Stimulated activated CD4-positive, alpha-beta T cell treated with anti-CD3 and anti-CD28 coated beads, TNF-alpha, amount 100 ng/mL, for 1 hour (primary cell): ENCODE measurements around the gene ATPAF1.
"Not testable (repeated sequence)": the region's sequence is repeated elsewhere in the genome, so short reads cannot be mapped to it uniquely, and the experiment has no call there.

ENCODE experiments used
- DNase-seq, 3 donors: peaks; one replicate each; pipeline ENCODE4 v3.0.0-alpha.2; 2020; ENCODE audit warnings: low read depth in 3 of 3, low spot score in 1 of 3

ATPAF1 gene

DNA sequence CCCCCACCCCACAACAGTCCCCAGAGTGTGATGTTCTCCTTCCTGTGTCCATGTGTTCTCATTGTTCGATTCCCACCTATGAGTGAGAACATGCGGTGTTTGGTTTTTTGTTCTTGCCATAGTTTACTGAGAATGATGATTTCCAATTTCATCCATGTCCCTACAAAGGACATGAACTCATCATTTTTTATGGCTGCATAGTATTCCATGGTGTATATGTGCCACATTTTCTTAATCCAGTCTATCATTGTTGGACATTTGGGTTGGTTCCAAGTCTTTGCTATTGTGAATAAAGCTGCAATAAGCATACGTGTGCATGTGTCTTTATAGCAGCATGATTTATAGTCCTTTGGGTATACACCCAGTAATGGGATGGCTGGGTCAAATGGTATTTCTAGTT lies 17.0 kb downstream of the ATPAF1 start:
- DNase-seq = not testable (repeated sequence)

DNA sequence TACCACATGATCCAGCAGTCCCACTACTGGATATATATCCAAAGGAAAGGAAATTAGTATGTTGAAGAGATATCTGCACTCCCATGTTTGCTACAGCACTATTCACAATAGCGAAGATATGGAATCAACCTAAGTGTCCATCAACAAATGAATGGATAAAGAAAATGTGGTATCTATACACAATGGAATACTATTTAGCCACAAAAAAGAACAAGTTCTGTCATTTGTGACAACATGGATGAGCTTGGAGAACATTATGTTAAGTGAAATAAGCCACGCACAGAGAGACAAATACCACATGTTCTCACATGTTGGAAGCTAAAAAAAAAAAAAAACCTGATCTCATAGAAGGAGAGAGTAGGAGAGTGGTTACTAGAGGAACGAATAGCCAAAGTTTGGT lies 17.7 kb downstream of the ATPAF1 start:
- no peak for DNase-seq

DNA sequence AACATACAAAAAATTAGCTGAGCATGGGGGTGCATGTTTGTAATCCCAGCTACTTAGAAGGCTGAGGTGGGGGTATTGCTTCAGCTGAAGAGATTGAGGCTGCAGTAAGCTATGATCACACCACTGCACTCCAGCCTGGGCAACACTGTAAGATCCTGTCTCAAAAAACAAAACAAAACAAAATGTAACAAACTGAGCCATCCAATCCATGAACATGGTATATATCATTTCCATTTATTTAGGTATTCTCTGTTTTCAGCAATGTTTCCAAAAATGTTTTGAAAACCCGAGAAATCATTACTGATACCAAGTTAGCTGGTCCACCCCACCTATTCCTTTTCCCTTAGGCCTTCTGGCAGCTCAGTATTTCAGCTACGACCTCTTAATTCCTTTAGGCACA lies 18.4 kb downstream of the ATPAF1 start:
- no peak for DNase-seq

DNA sequence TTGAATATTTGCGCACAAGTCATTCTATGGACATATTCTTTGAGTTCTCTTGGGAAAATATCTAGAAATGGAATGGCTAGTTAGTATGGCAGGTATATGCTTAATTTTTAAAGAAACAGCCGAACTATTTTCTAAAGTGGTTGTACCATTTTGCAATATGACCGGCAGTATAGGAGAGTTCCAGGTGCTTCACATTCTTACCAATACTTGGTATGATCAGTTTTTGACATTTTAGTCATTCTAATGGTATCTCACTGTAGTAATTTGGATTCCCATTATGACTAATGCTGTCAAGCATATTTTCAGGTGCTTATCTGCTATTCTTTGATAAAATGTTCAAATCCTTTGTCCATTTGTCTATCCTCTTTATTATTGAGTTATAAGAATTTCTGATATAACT lies 20.6 kb downstream of the ATPAF1 start:
- no peak for DNase-seq

DNA sequence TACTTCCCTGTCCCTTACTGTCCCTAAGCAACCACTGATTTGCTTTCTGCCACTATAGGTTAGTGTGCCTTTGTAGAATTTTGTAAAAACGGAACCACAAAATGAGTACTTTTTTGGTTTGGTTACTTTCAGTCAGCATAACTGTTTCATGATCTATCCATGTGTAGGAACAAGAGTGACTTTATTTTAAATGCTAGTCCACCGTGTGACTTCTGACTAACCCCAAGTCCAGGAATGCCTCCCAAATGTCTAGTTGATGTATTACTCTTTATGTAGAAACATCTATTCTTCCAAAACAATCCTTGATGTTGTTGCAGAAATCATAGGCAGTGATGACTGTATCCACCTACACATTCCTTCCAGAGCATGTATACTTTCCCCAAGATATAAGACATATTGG lies 21.3 kb downstream of the ATPAF1 start:
- DNase-seq = no peak

DNA sequence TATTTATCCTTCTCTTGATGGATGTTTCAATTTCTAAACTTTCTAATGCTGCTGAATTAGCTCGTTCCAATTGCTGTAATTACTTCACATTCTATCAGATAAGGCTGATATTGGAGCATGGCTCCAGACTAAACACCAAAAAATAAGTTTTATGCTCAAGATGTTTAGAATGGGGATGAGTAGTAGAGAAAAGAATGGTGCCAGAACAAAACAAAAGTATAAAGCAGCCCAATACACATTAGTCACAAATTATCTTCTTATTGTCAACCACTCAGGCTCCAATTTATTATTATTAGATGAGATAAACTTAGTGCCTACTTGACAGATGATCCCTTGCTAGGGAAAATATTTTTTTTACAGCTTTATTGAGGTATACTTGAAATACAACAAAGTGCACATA lies 21.8 kb downstream of the ATPAF1 start:
- DNase-seq = no peak

DNA sequence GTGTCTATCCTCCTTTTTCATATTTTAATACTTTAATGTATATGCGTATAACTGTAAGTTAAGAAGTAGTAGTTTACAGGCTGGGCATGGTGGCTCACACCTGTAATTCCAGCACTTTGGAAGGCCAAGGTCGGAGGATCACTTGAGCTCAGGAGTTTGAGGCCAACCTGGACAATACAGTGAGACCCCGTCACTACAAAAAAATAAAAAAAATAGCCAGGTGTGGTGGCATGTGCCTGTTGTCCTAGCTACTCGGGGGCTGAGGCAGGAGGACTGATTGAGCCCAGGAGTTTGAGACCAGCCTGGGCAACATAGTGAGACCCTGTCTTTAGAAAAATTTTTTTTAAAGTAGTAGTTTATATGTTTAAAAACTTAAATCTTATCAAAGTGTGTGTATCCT lies 22.3 kb downstream of the ATPAF1 start:
- no peak for DNase-seq

DNA sequence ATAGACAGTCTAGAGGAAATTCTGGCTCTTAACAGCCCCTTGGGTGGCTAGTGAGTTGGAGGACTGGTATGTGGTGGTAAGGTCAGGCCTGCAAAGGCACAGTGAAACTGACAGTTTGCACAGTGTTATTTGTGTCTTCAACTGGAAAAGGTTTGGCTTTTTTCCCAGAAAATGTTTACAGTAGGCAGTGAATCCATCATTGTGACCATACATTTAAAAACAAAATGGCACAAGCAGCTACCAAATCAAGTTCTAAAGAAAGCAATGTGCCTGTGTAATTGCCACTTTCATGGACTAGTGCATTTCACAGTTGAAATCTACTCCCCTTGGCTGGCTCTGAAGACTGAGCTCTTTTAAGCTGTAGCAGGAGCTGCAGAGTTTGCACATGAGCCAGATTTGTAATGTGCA lies 24.8 kb downstream of the ATPAF1 start:
- no peak for DNase-seq

DNA sequence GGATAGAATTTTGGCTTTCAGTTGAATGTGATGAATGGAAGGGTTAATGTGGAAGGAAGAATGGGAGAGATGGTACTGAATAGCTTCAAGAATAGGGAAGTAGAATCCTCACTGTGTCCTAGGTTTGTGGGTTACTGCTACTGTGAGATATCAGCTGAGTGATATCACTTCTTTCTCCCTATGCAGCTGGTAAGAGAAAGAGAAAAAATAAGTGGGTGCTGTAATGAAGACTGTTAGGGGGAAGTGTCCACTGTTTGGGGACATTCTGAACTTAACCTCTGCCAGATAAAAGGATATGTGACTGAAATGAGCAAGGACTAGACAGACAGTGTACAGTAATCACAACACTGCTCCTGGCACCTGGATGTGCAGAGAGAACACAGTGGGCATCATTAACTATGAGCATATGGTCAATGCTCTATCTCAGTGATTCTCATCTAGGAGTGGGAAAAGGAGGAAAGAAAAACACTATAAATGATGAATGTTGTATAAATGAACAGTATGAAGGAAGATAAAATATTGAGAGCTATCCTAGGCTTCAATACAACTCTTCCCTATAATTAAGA lies 26.0 kb downstream of the ATPAF1 start:
- DNase-seq = no peak

DNA sequence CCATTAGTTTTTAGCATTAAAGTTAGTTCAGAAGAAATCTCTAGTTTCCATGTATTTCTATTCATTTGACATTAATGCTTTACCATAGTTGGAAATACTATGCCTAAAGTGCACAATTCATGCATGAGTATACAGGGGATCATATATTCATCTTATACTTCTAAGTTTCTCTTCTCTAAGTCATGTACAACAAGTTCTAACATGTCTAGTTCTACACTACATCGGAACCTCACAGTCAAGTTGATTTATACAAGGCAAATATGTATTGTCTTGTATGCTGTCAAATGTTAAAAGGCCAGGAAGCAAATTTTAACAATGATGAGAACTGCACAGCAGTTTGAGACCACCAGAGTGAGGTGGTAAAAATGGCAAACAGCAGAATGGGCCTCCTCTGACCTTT lies 28.6 kb downstream of the ATPAF1 start:
- no peak for DNase-seq

DNA sequence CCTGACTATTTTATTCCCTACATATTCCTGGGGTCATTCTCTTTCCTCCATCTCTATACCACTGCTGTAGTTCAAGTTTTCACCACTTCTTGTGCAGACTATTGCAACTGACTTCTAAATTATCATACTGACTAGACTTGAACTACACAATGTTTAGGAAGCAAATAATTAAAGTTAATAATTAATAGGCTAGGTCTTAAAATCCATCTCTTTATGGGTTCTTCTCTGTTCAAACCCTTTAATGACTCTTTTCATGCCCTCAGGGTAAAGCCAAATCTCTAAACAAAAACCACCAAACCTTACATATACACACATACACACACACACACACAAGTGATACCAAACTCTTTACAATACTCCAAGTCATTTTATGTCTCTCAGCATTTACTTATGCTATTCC lies 29.2 kb downstream of the ATPAF1 start:
- no peak for DNase-seq

DNA sequence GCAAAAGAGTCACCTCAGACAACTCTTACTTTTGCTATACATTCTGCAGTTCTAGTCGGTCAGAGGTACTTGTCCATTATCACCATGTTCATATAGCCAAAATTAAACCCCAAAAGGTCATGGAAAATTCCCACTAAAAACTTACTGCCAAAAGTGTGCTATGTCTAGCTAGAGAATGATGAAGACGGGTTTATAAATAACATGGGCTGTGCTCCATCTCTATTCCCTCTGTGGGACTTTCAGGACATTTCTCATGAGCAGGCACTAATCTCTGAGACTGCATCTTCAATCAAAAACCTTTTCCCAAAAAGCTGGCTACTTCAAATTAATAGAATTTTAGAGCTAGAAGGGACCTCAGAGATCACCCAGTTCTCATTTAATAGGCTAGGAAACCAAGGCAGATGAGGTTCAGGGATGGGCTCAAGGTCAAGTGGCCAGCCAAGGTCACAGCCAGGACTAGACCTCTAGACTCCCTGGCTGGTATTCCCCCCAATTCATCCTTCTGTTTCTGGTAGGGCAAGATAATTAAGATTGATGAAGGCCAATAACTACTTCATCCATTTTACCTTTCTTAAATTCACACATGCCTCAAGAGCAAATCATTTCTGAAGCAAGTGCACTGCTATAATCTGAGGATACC lies 30.6 kb downstream of the ATPAF1 start:
- no peak for DNase-seq

DNA sequence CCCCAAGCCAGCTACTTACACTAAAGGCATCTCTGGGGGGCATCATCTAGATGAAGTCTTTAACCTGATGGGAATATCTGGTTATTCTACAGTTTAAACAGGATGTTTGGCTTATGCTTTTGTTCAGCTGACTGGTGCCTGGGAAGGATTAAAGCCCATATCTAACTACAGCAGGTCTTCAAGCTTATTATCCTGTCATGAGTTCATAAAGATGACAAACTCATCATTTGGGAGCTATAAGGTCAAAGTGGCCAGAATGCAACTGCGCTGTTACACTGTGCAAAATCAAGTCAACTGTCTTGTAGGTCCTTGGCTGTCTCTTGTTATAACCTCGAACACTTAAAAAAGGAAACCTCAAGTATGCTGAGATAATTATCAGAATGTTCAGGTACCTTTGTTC lies 33.0 kb downstream of the ATPAF1 start:
- no peak for DNase-seq

DNA sequence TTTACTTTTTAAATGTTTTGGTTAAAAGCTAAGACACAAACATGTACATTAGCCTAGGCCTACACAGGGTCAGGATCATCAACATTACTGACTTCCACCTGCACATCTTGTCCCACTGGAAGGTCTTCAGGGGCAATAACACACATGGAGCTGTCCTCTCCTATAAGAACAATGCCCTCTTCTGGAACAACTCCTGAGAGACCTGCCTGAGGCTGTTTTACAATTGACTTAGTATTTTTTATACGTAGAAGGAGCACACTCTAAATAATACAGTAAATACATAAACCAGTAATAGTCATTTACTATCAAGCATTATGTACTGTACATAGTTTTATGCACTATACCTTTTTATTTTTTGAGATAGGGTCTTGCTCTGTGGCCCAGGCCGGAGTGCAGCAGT lies 37.4 kb downstream of the ATPAF1 start:
- DNase-seq = no peak

DNA sequence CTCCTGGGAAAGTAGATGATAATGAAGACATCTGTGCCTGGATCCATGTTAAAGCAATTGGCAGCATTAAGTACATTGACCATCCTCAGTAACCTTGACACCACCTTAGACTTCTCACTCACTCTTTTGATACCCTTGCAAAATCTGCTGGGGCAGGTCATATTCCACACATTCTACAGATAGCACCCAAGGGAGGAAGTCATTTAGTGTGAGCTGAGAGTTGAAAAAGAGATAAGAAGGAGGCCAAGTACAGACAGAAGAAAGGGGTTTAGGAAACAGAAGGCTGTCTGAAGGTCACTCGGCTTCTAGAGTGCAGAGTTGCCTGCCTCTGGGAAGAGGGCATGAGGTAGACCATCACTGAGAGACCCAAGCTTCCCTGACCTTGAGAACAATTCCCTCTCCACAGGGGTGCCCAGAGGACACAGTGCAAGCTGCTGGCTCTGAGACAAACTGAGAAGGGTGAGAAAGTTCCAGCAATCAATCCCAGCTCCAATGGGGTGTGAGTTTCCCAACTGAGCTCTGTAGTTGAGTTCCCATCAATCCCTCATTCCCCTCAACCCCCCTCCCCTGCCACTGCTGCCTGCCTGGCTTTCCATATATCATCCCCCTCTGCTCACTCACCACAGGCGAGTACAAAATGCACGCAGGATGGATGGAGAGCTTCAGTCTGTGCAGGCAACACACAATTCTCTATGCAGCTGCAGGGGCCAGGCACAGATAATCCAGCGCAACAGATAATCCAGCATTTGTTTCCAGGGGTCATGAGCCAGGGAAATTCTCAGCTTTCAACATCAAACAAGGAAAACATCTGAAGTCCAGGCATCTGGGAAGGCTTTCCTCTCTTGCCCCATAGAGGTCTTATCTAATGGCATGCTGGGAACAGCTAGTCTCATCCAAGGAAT lies 44.2 kb downstream of the ATPAF1 start:
- DNase-seq = no peak

DNA sequence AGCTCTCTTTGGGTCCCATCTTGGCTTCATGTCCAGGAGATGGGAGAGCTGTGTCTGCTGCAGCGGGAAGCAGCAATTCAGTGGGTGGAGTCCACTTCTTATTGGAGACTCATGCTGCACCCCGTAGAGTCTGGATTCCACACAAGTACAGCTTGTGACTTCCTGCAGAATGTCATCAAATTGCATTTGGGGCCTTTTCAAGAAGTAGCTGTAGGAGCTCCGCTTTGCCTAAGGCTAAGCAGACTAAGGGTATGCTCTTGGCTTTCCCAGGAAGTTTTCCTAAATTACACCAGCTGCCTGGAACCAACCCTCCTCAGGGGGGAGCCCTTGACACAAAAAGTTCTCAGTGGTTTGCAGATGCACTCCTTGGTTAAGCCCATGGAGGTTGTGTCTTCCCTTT lies 45.8 kb downstream of the ATPAF1 start:
- no peak for DNase-seq

DNA sequence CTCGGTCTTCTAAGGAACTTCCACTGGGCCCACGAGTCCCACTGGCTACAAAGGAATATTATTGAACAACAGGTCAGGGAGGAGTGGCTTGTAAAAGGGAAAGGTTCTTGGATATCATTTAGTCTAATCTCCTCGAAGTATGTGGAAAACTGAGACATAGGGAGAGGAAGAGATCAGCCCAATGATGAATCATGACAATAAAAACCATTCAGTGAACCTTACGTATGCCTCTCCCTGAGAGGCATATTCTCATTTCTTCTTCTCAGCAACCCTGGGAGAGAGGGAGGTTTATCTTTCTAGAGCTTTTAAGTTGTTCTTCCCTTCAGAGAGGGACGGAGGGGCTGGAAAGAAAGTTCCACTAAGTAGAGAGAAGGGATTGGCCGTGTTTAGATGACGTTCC lies 46.2 kb downstream of the ATPAF1 start:
- DNase-seq = no peak

DNA sequence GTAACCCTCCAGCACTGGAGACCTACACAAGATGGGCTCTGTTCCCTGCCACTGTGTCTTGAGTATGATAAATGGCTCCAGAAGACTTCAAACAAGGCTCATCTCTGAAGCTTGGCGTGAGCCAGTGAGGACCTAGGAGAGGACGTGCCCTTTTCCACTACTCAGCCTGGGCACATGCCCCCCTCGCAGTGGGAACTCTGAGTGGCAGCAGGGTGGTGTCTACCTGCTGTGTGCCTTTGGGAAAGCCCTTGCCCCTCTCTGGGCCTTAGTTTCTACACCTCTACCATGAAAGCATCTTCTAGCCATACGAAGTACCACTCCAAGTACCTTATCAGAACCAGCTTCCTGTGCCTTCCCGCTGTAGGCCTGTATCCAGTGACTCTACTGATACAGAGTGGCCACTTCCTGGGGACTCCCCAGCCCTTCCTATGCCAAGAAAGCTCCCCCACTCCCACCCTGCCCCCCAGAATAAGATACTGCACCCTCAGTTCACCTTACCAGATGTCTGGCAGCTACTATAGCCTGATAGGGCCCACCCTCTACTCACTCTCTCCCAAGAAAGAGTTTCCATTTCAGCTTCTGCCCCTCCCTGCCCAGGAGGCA lies 48.4 kb downstream of the ATPAF1 start:
- DNase-seq = no peak

DNA sequence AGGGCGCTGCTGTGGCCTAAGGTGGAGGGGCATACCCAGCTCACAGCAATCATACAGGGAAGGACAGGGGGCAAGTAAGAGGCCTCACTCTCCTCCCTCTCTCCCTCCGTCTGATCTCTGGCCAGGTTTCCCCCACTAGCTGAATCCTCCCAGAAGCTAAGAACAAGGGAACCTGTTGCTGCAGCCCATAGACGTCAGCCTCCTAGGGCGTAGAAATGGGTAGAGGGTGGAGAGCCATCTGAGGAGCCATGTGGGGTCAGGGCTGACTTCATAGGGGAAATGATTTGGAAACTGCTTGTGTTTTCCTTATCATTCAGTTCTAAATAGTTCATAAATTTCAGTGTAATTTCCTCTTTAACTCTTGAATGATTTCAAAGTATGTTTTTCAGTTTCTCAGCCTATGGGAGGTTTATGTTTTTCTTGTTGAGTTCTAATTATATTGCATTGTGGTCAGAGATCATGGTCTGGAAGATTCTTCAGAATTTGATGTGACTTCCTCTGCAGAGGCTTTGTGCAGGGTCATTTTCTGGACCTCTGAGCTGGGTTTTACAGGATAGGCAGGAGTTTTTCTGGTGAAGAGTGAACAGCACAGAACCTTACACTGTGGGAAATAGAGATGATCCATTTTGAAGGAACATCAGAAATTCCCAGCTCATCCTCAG lies 49.3 kb downstream of the ATPAF1 start:
- DNase-seq = no peak

DNA sequence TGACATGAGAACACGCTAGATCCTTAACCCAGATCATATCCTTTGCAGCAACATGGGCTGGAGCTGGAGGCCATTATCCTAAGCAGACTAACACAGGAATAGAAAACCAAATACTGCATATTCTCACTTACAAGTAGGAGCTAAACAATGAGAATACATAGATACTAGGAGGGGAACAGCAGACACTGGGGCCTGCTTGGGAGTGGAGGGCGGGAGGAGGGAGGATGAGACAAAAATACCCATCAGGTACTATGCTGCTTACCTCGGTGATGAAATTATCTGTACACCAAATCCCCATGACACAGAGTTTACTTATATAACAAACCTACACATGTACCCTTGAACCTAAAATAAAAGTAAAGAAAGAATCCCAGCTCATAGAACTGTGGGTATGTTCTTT lies 50.3 kb downstream of the ATPAF1 start:
- no peak for DNase-seq

DNA sequence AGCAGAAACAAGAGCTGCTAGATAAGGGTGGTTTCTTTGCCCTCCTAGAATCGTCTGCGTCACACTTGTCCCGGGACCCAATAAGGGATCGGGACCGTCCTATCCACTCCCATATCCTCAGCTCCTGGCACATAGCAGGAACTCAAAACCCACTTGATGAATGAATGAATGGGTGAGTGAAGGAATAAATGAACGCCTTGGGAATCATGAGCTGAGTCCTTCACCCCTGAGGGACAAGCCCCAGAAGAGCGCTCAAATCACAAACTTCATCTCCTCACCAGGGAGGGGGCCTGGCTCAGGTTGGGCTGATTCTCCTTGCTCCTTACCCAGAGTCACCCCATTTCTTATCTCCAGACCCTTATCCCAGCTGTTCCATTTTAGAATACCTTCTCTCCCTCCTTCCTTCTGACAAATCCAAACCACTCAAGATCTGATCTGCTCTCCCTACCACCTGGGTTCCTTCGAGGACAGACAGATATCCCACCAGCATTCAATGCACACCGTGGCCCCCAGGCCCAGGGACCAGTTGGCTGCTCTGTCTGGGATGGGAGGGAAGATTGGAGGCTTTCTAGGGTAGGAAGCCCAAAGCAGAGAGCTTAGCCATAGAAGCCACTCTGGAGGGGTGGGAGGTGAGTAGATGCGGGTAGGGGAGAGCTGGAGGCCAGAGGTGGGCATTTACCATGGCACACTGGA lies 50.9 kb downstream of the ATPAF1 start:
- no peak for DNase-seq
